SIG-M5 treated with dmso at 0.1 percent for 504 hours (cell line): ENCODE results near the gene KIF2A.

Experiments
- DNase-seq: peaks from one replicate; lab custom pipeline; 2025; ENCODE audit not compliant: unreplicated experiment; lab: John Stamatoyannopoulos, UW

Gene KIF2A

GRCh38 chr5:62327138-62328053 lies 21.4 kb downstream of the KIF2A start:
- DNase-seq: no peak

- no peak for DNase-seq
Observed at GRCh38 chr5:62328772-62329491, 22.9 kb downstream of the KIF2A start.

- DNase-seq: no peak
Observed at GRCh38 chr5:62330302-62330701, 24.3 kb downstream of the KIF2A start.

- no peak for DNase-seq
Observed at GRCh38 chr5:62331921-62332320, 25.9 kb downstream of the KIF2A start.

GRCh38 chr5:62333250-62333794 lies 27.3 kb downstream of the KIF2A start:
- DNase-seq: no peak

GRCh38 chr5:62334082-62334481 lies 28.1 kb downstream of the KIF2A start:
- DNase-seq: no peak

- DNase-seq: no peak
Observed at GRCh38 chr5:62340392-62340791, 34.4 kb downstream of the KIF2A start.

- no peak for DNase-seq
Observed at GRCh38 chr5:62340979-62341378, 35.0 kb downstream of the KIF2A start.

GRCh38 chr5:62341783-62342475 lies 35.9 kb downstream of the KIF2A start:
- no peak for DNase-seq

GRCh38 chr5:62342476-62342837 lies 36.5 kb downstream of the KIF2A start:
- DNase-seq: no peak

- no peak for DNase-seq
Observed at GRCh38 chr5:62343428-62343827, 37.4 kb downstream of the KIF2A start.

- DNase-seq: no peak
Observed at GRCh38 chr5:62346748-62347147, 40.7 kb downstream of the KIF2A start.

GRCh38 chr5:62347928-62348327 lies 41.9 kb downstream of the KIF2A start:
- DNase-seq: no peak

GRCh38 chr5:62348723-62349481 lies 42.9 kb downstream of the KIF2A start:
- no peak for DNase-seq

- DNase-seq: peak; percentile 34
Observed at GRCh38 chr5:62354028-62354874, 48.2 kb downstream of the KIF2A start.

- no peak for DNase-seq
Observed at GRCh38 chr5:62362701-62363100, 56.7 kb downstream of the KIF2A start.

GRCh38 chr5:62369039-62369438 lies 63.0 kb downstream of the KIF2A start:
- no peak for DNase-seq

- DNase-seq: no peak
Observed at GRCh38 chr5:62371409-62371808, 65.4 kb downstream of the KIF2A start.

- no peak for DNase-seq
Observed at GRCh38 chr5:62372600-62372999, 66.6 kb downstream of the KIF2A start.

- DNase-seq: no peak
Observed at GRCh38 chr5:62373382-62373781, 67.4 kb downstream of the KIF2A start.
